ENCODE measurements around the gene PMVK.

DNA sequence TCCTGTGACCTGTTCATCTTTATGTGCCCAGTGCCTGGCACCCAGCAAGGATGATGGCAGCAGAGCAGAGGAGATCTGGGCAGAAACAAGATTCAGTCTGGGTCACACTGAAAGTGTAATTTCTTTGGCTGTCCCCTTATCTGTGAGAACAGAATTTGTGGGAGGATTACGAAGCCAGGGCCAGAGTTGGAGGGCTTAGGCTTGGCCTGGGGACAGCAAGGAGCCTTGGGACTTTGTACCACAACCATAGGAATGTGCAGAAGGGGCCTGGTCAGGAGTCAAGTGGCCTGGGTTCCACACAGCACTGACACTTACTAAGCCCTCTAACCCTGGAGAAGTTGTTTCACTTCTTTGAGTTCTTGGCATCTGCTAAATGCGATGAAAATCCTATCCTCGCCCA is 12.8 kb downstream of the PMVK start:
- no peak for TF ChIP-seq TAF1 (IDR thresholded peaks at IDR 0.05; ENCODE audit: low read depth, low read length)
- no peak for TF ChIP-seq POLR2A (IDR thresholded peaks at IDR 0.05; ENCODE audit: low read depth, low read length)
- TF ChIP-seq POLR2AphosphoS5 (IDR thresholded peaks at IDR 0.05; ENCODE audit: low read depth, low read length) = no peak
- TF ChIP-seq PAX5 (IDR thresholded peaks at IDR 0.05; ENCODE audit: insufficient read depth, low read length, severe bottlenecking) = no peak

Measured in GM12891 (cell line).